ENCODE measurements around the gene TSNAXIP1.

The TSNAXIP1 gene

GRCh38 chr16:67770346-67770991 lies 36.2 kb upstream of the TSNAXIP1 start:
- H3K27me3 Mint-ChIP-seq (ENCODE audit: low read depth, poor library complexity): no peaks in the 10 kb centered on the region
- H3K4me3 Mint-ChIP-seq: no peak overlapping the region
- no peak for DNase-seq
- TF ChIP-seq CTCF (IDR thresholded peaks at IDR 0.05): no peak
- H3K36me3 Mint-ChIP-seq (ENCODE audit: low read depth): peaks cover 55% of the 10 kb centered on the region
- peaks cover 61% of the 10 kb centered on the region for H3K4me1 Mint-ChIP-seq
- H3K27ac Mint-ChIP-seq: peak overlapping the region; percentile 85
- peaks cover 2% of the 10 kb centered on the region for H3K9me3 Mint-ChIP-seq

GRCh38 chr16:67773099-67773498 lies 33.6 kb upstream of the TSNAXIP1 start:
- H3K27ac Mint-ChIP-seq: no peak overlapping the region
- DNase-seq: no peak
- TF ChIP-seq CTCF (IDR thresholded peaks at IDR 0.05): no peak
- H3K36me3 Mint-ChIP-seq (ENCODE audit: low read depth): peaks cover 51% of the 10 kb centered on the region
- H3K9me3 Mint-ChIP-seq: peaks cover 5% of the 10 kb centered on the region
- no peaks in the 10 kb centered on the region for H3K27me3 Mint-ChIP-seq (ENCODE audit: low read depth, poor library complexity)
- peaks cover 45% of the 10 kb centered on the region for H3K4me1 Mint-ChIP-seq
- H3K4me3 Mint-ChIP-seq: no peak overlapping the region

GRCh38 chr16:67773569-67774456 lies 32.9 kb upstream of the TSNAXIP1 start:
- H3K4me1 Mint-ChIP-seq: peaks cover 45% of the 10 kb centered on the region
- TF ChIP-seq CTCF (IDR thresholded peaks at IDR 0.05): no peak
- DNase-seq: peak; percentile 4
- H3K27ac Mint-ChIP-seq: peak overlapping the region; percentile 77
- peaks cover 5% of the 10 kb centered on the region for H3K9me3 Mint-ChIP-seq
- no peak overlapping the region for H3K4me3 Mint-ChIP-seq
- peaks cover 54% of the 10 kb centered on the region for H3K36me3 Mint-ChIP-seq (ENCODE audit: low read depth)
- no peaks in the 10 kb centered on the region for H3K27me3 Mint-ChIP-seq (ENCODE audit: low read depth, poor library complexity)

GRCh38 chr16:67774457-67774853 lies 32.2 kb upstream of the TSNAXIP1 start:
- H3K4me3 Mint-ChIP-seq: no peak overlapping the region
- H3K9me3 Mint-ChIP-seq: peaks cover 5% of the 10 kb centered on the region
- peak overlapping the region; percentile 77 for H3K27ac Mint-ChIP-seq
- DNase-seq: no peak
- peaks cover 51% of the 10 kb centered on the region for H3K36me3 Mint-ChIP-seq (ENCODE audit: low read depth)
- no peak for TF ChIP-seq CTCF (IDR thresholded peaks at IDR 0.05)
- no peaks in the 10 kb centered on the region for H3K27me3 Mint-ChIP-seq (ENCODE audit: low read depth, poor library complexity)
- H3K4me1 Mint-ChIP-seq: peaks cover 45% of the 10 kb centered on the region

- TF ChIP-seq CTCF (IDR thresholded peaks at IDR 0.05): no peak
- Mint-ChIP-seq H3K27me3 (ENCODE audit: low read depth, poor library complexity) (no peaks in the 10 kb centered on the region), H3K9me3 (peaks cover 5% of the 10 kb centered on the region), H3K27ac (no peak overlapping the region), H3K4me1 (peaks cover 46% of the 10 kb centered on the region), H3K4me3 (no peak overlapping the region), H3K36me3 (ENCODE audit: low read depth) (peaks cover 47% of the 10 kb centered on the region)
- no peak for DNase-seq
Observed at GRCh38 chr16:67775273-67775672, 31.4 kb upstream of the TSNAXIP1 start.
